GM12878 (cell line): ENCODE results near the gene ABR. TPM values are rescaled to one million over a fixed set of nuclear protein-coding genes. Genes with fewer than 3 reads are reported as not detected.

Experiments
- CHD1 ChIP-seq: IDR thresholded peaks from 2 replicates; pipeline ENCODE4 v1.6.1; 2012; ENCODE audit warnings: low read depth, low read length, improper control_type of control experiment
- CREM ChIP-seq: IDR thresholded peaks from 2 replicates; pipeline ENCODE4 v1.6.1; 2014; ENCODE audit warnings: antibody characterized with exemption, low read depth
- EED ChIP-seq: sonication (generic); IDR thresholded peaks from 2 replicates; pipeline ENCODE4 v1.6.1; 2016; ENCODE audit warnings: antibody characterized with exemption, low read depth
- KLF5 ChIP-seq: fragments of 450-650 bp; IDR thresholded peaks from 2 replicates; pipeline ENCODE4 v1.6.1; 2014; ENCODE audit warnings: mild to moderate bottlenecking; ENCODE audit not compliant: partially characterized antibody
- MEF2B ChIP-seq: fragments of 450-650 bp; IDR thresholded peaks from 2 replicates; pipeline ENCODE4 v1.6.1; 2018; ENCODE audit warnings: mild to moderate bottlenecking, moderate library complexity; ENCODE audit not compliant: partially characterized antibody, poor library complexity, severe bottlenecking
- MYC ChIP-seq: IDR thresholded peaks from 2 replicates; pipeline ENCODE4 v1.6.1; 2011; ENCODE audit warnings: mild to moderate bottlenecking, low read length, moderate library complexity, inconsistent platforms; ENCODE audit not compliant: insufficient read depth, insufficient replicate concordance, insufficient read length, severe bottlenecking
- NFXL1 ChIP-seq: fragments of 450-650 bp; IDR thresholded peaks from 2 replicates; pipeline ENCODE4 v1.6.1; 2017; ENCODE audit warnings: antibody characterized with exemption, mild to moderate bottlenecking, borderline replicate concordance
- NR2C1 ChIP-seq: fragments of 450-650 bp; IDR thresholded peaks from 2 replicates; pipeline ENCODE4 v1.6.1; 2017; ENCODE audit warnings: antibody characterized with exemption, mild to moderate bottlenecking, moderate library complexity
- NR2F1 ChIP-seq: fragments of 450-650 bp; conservative IDR thresholded peaks from 2 replicates; pipeline ENCODE4 v1.6.1; 2017; ENCODE audit warnings: mild to moderate bottlenecking
- RBBP5 ChIP-seq: fragments of 200-600 bp; sonication (generic); conservative IDR thresholded peaks from 2 replicates; pipeline ENCODE4 v1.6.1; 2016
- RCOR1 ChIP-seq: conservative IDR thresholded peaks from 2 replicates; pipeline ENCODE4 v1.6.1; 2012; ENCODE audit warnings: low read depth, low read length, improper control_type of control experiment
- polyA plus RNA-seq, 11 experiments: library from polyadenylated mRNA; depleted of rRNA in 4 of 11; unstranded in 6 of 11; stranded (reverse) in 5 of 11; fragments of >200 nt; fragmentation: Nextera tagmentation in 4 of 11; fragmentation: Illumina TruSeq in 1 of 11; extraction: Ambion mirVana in 4 of 11; extraction: Trizol in 1 of 11; gene quantifications; 1 replicate in 1 of 11; 2 replicates in 10 of 11; pipeline versions ENCODE4 v1.2.1 to v1.2.3, GENCODE V29; 2011 to 2016; ENCODE audit warnings: inconsistent platforms in 2 of 11, missing spikeins in 2 of 11, low read depth in 1 of 11
- total RNA-seq, 4 experiments: library from RNA; depleted of rRNA in 3 of 4; stranded (reverse); fragments of >200 nt in 3 of 4; fragmentation: Illumina TruSeq in 1 of 4; extraction: Trizol in 1 of 4; gene quantifications; 2 replicates each; pipeline versions ENCODE4 v1.2.1 to v1.2.3, GENCODE V29; 2013 to 2021
- TF ChIP-seq, protein P1 (sequence below): IDR thresholded peaks from 2 replicates; pipeline ENCODE4 v1.6.1; 2011; ENCODE audit warnings: low read depth, low read length, improper control_type of control experiment, borderline replicate concordance
- TF ChIP-seq, protein P2 (sequence below): fragments of 450-650 bp; formaldehyde crosslinking; IDR thresholded peaks from 2 replicates; pipeline ENCODE4 v1.4.0; 2022; ENCODE audit warnings: mild to moderate bottlenecking, moderate library complexity
- TF ChIP-seq, protein P3 (sequence below): fragments of 450-650 bp; formaldehyde crosslinking; IDR thresholded peaks from 2 replicates; pipeline ENCODE4 v1.5.0; 2022; ENCODE audit warnings: mild to moderate bottlenecking, missing genetic modification characterization
- TF ChIP-seq, protein P4 (sequence below): IDR thresholded peaks from 2 replicates; pipeline ENCODE4 v1.6.1; 2012; ENCODE audit warnings: low read length, inconsistent platforms
- TF ChIP-seq, protein P5 (sequence below): fragments of 450-650 bp; IDR thresholded peaks from 2 replicates; pipeline ENCODE4 v1.6.1; 2016; ENCODE audit warnings: mild to moderate bottlenecking

ABR gene
- total and polyA plus RNA-seq, 10 of the 15 experiments (the other 5 are each of a cell fraction or from before 2014, with no cell fraction given): 1.4 to 112 (median 30.0) TPM

DNA sequence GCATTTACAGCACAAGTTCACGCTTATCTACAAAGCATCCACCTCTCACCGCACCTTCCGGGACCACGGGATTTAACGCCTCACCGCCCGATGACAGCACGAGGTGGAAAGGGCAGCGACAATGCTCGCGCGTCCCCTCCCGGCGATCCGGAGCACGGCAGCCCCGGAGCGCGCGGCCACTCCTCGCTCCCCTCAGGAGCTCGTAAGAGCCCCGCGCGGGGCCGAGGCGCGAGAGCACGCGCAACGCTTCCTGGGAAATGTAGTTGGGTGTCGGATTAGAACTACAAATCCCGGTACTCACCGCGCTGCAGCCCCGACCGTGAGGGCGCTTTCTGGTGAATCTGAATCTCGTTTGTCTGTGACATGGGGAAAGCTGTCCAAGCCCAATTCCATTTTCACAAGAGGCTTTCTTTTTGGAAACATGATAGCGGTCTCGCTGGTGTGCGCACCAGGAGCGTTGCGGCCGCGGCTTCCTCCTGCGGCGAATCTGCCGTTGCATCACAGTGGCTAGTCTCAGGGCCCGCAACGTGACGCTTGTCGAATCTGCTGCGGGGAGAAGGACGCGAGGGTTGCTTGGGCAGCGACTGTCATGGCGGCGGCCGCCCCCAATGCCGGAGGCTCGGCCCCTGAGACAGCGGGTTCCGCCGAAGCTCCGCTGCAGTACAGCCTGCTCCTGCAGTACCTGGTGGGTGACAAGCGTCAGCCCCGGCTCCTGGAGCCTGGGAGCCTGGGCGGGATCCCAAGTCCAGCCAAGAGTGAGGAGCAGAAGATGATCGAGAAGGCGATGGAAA, 183.0 kb downstream of the ABR start, which contains the start of gene TIMM22 (continued):
- TF ChIP-seq, protein P1, sequence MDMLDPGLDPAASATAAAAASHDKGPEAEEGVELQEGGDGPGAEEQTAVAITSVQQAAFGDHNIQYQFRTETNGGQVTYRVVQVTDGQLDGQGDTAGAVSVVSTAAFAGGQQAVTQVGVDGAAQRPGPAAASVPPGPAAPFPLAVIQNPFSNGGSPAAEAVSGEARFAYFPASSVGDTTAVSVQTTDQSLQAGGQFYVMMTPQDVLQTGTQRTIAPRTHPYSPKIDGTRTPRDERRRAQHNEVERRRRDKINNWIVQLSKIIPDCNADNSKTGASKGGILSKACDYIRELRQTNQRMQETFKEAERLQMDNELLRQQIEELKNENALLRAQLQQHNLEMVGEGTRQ: peak; percentile 54
- TF ChIP-seq, protein P2, sequence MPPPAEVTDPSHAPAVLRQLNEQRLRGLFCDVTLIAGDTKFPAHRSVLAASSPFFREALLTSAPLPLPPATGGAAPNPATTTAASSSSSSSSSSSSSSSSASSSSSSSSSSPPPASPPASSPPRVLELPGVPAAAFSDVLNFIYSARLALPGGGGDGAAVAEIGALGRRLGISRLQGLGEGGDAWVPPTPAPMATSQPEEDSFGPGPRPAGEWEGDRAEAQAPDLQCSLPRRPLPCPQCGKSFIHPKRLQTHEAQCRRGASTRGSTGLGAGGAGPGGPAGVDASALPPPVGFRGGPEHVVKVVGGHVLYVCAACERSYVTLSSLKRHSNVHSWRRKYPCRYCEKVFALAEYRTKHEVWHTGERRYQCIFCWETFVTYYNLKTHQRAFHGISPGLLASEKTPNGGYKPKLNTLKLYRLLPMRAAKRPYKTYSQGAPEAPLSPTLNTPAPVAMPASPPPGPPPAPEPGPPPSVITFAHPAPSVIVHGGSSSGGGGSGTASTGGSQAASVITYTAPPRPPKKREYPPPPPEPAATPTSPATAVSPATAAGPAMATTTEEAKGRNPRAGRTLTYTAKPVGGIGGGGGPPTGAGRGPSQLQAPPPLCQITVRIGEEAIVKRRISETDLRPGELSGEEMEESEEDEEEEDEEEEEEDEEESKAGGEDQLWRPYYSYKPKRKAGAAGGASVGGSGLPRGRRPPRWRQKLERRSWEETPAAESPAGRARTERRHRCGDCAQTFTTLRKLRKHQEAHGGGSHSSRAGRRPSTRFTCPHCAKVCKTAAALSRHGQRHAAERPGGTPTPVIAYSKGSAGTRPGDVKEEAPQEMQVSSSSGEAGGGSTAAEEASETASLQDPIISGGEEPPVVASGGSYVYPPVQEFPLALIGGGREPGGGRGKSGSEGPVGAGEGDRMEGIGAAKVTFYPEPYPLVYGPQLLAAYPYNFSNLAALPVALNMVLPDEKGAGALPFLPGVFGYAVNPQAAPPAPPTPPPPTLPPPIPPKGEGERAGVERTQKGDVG (CRISPR knock-in tag): no peak
- TF ChIP-seq MYC (no peak), CREM (peak; percentile 98), EED (no peak), RBBP5 (no peak), NR2C1 (peak; percentile 75), RCOR1 (0 out of 2 replicates have a peak, but pooled peaks have one; percentile 21), MEF2B (peak; percentile 72), CHD1 (no peak), NFXL1 (no peak), NR2F1 (peak; percentile 91), KLF5 (peak; percentile 88)
- TF ChIP-seq, protein P3, sequence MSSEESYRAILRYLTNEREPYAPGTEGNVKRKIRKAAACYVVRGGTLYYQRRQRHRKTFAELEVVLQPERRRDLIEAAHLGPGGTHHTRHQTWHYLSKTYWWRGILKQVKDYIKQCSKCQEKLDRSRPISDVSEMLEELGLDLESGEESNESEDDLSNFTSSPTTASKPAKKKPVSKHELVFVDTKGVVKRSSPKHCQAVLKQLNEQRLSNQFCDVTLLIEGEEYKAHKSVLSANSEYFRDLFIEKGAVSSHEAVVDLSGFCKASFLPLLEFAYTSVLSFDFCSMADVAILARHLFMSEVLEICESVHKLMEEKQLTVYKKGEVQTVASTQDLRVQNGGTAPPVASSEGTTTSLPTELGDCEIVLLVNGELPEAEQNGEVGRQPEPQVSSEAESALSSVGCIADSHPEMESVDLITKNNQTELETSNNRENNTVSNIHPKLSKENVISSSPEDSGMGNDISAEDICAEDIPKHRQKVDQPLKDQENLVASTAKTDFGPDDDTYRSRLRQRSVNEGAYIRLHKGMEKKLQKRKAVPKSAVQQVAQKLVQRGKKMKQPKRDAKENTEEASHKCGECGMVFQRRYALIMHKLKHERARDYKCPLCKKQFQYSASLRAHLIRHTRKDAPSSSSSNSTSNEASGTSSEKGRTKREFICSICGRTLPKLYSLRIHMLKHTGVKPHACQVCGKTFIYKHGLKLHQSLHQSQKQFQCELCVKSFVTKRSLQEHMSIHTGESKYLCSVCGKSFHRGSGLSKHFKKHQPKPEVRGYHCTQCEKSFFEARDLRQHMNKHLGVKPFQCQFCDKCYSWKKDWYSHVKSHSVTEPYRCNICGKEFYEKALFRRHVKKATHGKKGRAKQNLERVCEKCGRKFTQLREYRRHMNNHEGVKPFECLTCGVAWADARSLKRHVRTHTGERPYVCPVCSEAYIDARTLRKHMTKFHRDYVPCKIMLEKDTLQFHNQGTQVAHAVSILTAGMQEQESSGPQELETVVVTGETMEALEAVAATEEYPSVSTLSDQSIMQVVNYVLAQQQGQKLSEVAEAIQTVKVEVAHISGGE (CRISPR knock-in tag): no peak
- TF ChIP-seq, protein P4, sequence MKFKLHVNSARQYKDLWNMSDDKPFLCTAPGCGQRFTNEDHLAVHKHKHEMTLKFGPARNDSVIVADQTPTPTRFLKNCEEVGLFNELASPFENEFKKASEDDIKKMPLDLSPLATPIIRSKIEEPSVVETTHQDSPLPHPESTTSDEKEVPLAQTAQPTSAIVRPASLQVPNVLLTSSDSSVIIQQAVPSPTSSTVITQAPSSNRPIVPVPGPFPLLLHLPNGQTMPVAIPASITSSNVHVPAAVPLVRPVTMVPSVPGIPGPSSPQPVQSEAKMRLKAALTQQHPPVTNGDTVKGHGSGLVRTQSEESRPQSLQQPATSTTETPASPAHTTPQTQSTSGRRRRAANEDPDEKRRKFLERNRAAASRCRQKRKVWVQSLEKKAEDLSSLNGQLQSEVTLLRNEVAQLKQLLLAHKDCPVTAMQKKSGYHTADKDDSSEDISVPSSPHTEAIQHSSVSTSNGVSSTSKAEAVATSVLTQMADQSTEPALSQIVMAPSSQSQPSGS: no peak
- TF ChIP-seq, protein P5, sequence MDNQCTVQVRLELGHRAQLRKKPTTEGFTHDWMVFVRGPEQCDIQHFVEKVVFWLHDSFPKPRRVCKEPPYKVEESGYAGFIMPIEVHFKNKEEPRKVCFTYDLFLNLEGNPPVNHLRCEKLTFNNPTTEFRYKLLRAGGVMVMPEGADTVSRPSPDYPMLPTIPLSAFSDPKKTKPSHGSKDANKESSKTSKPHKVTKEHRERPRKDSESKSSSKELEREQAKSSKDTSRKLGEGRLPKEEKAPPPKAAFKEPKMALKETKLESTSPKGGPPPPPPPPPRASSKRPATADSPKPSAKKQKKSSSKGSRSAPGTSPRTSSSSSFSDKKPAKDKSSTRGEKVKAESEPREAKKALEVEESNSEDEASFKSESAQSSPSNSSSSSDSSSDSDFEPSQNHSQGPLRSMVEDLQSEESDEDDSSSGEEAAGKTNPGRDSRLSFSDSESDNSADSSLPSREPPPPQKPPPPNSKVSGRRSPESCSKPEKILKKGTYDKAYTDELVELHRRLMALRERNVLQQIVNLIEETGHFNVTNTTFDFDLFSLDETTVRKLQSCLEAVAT: peak; percentile 39; the same call in 1 of the 2 replicates
